A549 (cell line): Measurements from ENCODE around the gene GABBR2. TPM values are rescaled to one million over a fixed set of nuclear protein-coding genes. Genes with fewer than 3 reads are reported as not detected.

ENCODE experiments used
- ATAC-seq, 2 experiments: fragments of 200-7000 bp in 1 of 2; fragments of >200 bp in 1 of 2; cut with Nextera tagmentation in 1 of 2; cut with Tn5 transposase in 1 of 2; 3 replicates each; pipeline versions ENCODE4 v1.8.0 to v1.9.1; 2018 to 2020; ENCODE audit warnings: mild to moderate bottlenecking in 1 of 2, moderate library complexity in 1 of 2
- CTCF ChIA-PET: fragments of 300-600 bp; sonication (Branson Sonifier 250); formaldehyde crosslinking; extraction: SDS; loops from one replicate; lab custom pipeline; 2021; ENCODE audit warnings: antibody characterized with exemption, inconsistent platforms; lab: Yijun Ruan, JAX
- POLR2A ChIA-PET: fragments of 350-600 bp; formaldehyde crosslinking; extraction: SDS; loops from one replicate; lab custom pipeline; 2021; ENCODE audit warnings: antibody characterized with exemption, inconsistent platforms; lab: Yijun Ruan, JAX
- DNase-seq, 2 experiments: peaks; one replicate each; pipeline versions ENCODE4 v3.0.0 to v3.0.0-alpha.2; 2011 to 2016; ENCODE audit warnings: low read depth in 1 of 2, low spot score in 1 of 2
- FAIRE-seq: peaks from 2 replicates; lab custom pipeline; 2011; peaks lifted over from hg19 to GRCh38; lab: Jason Lieb, UNC
- H3K27ac ChIP-seq, 2 experiments: fragments of >200 bp; sonication (Bioruptor Twin); formaldehyde crosslinking; 3 replicates each; pipeline ENCODE4 v1.5.1; 2016 to 2017
- H3K4me1 ChIP-seq: fragments of >200 bp; sonication (Bioruptor Twin); formaldehyde crosslinking; 3 replicates; pipeline ENCODE4 v1.6.1; 2016
- H3K4me2 ChIP-seq: fragments of >200 bp; sonication (Bioruptor Twin); formaldehyde crosslinking; 3 replicates; pipeline ENCODE4 v1.6.1; 2016
- H3K4me3 ChIP-seq: fragments of >200 bp; sonication (Bioruptor Twin); formaldehyde crosslinking; 3 replicates; pipeline ENCODE4 v1.5.1; 2016
- H3K9me3 ChIP-seq: fragments of >200 bp; sonication (Bioruptor Twin); formaldehyde crosslinking; 3 replicates; pipeline ENCODE4 v1.6.1; 2016
- CHD4 ChIP-seq: fragments of 200-600 bp; sonication (generic); IDR thresholded peaks from 2 replicates; pipeline ENCODE4 v1.6.1; 2016; ENCODE audit warnings: antibody characterized with exemption, mild to moderate bottlenecking, borderline replicate concordance
- EHF ChIP-seq: fragments of 250-450 bp; sonication (Bioruptor Pico); IDR thresholded peaks from 2 replicates; pipeline ENCODE4 v1.5.0; 2020; ENCODE audit warnings: mild to moderate bottlenecking
- FOXS1 ChIP-seq: fragments of 250-450 bp; sonication (Bioruptor Pico); IDR thresholded peaks from 2 replicates; pipeline ENCODE4 v1.5.0; 2020; ENCODE audit warnings: mild to moderate bottlenecking, moderate library complexity
- HEYL ChIP-seq: fragments of 250-450 bp; sonication (Bioruptor Pico); IDR thresholded peaks from 2 replicates; pipeline ENCODE4 v1.8.0; 2021; ENCODE audit warnings: mild to moderate bottlenecking, moderate library complexity
- HOXA7 ChIP-seq: fragments of 250-450 bp; sonication (Bioruptor Pico); IDR thresholded peaks from 2 replicates; pipeline ENCODE4 v1.5.0; 2020; ENCODE audit warnings: mild to moderate bottlenecking, moderate library complexity
- HOXB13 ChIP-seq: fragments of 250-450 bp; sonication (Bioruptor Pico); IDR thresholded peaks from 2 replicates; pipeline ENCODE4 v1.5.0; 2020; ENCODE audit warnings: low read depth, mild to moderate bottlenecking, moderate library complexity
- MAZ ChIP-seq: fragments of 150-350 bp; IDR thresholded peaks from 2 replicates; pipeline ENCODE4 v1.6.1; 2014; ENCODE audit warnings: antibody characterized with exemption, low read depth, low read length, borderline replicate concordance
- NFE2L2 ChIP-seq: fragments of 150-350 bp; conservative IDR thresholded peaks from 2 replicates; pipeline ENCODE4 v1.6.1; 2014; ENCODE audit warnings: low read length
- NPAS2 ChIP-seq: fragments of 250-450 bp; sonication (Bioruptor Pico); IDR thresholded peaks from 2 replicates; pipeline ENCODE4 v1.8.0; 2022; ENCODE audit warnings: mild to moderate bottlenecking, moderate library complexity, borderline replicate concordance
- RAD21 ChIP-seq, 2 experiments: fragments of >200 bp in 1 of 2; sonication (Bioruptor Twin) in 1 of 2; formaldehyde crosslinking in 1 of 2; IDR thresholded peaks in 1 of 2; conservative IDR thresholded peaks in 1 of 2; 2 replicates in 1 of 2; 3 replicates in 1 of 2; pipeline ENCODE4 v1.6.1; 2012 to 2018; ENCODE audit warnings: inconsistent platforms in 1 of 2
- RNF2 ChIP-seq: fragments of 200-600 bp; sonication (generic); IDR thresholded peaks from 2 replicates; pipeline ENCODE4 v1.6.1; 2016; ENCODE audit warnings: low read depth, mild to moderate bottlenecking, antibody characterized with exemption, moderate library complexity, borderline replicate concordance
- SMC3 ChIP-seq: fragments of >200 bp; sonication (Bioruptor Twin); formaldehyde crosslinking; IDR thresholded peaks from 3 replicates; pipeline ENCODE4 v1.6.1; 2018; ENCODE audit warnings: inconsistent platforms
- SREBF2 ChIP-seq: fragments of 450-650 bp; IDR thresholded peaks from 2 replicates; pipeline ENCODE4 v1.6.1; 2014; ENCODE audit warnings: mild to moderate bottlenecking, moderate library complexity
- TP53 ChIP-seq: fragments of 250-450 bp; sonication (Bioruptor Pico); IDR thresholded peaks from 2 replicates; pipeline ENCODE4 v1.5.0; 2021; ENCODE audit warnings: mild to moderate bottlenecking, moderate library complexity
- ZNF302 ChIP-seq: fragments of 250-450 bp; sonication (Bioruptor Pico); IDR thresholded peaks from 2 replicates; pipeline ENCODE4 v1.9.0; 2021; ENCODE audit warnings: inconsistent platforms, mild to moderate bottlenecking, moderate library complexity
- WGBS: methylation state at CpG from one replicate; pipeline ENCODE4 v1.1.6; 2017; ENCODE audit errors: missing lambda C conversion rate; 5-methylcytosine and 5-hydroxymethylcytosine counted together
- polyA plus RNA-seq, 4 experiments: library from polyadenylated mRNA; depleted of rRNA in 3 of 4; stranded (reverse); fragments of >200 nt; fragmentation: RNase III in 1 of 4; extraction: RNeasy Plus Mini Kit Qiagen cat#74134 plus additional on column Dnase treatment in 1 of 4; gene quantifications; 2 replicates in 3 of 4; 3 replicates in 1 of 4; pipeline ENCODE4 v1.2.3, GENCODE V29; 2011 to 2017
- TF ChIP-seq, protein P1 (sequence below): fragments of 450-650 bp; IDR thresholded peaks from 2 replicates; pipeline ENCODE4 v1.6.1; 2014; ENCODE audit warnings: antibody characterized with exemption
- TF ChIP-seq, protein P2 (sequence below): fragments of >200 bp; sonication (Bioruptor Twin); formaldehyde crosslinking; IDR thresholded peaks from 3 replicates; pipeline ENCODE4 v1.6.1; 2016
- TF ChIP-seq, protein P3 (sequence below): IDR thresholded peaks from 2 replicates; pipeline ENCODE4 v1.6.1; 2012; ENCODE audit warnings: low read depth, borderline replicate concordance

The GABBR2 gene
- polyA plus RNA-seq, 2 of the 4 experiments (the other 2 are of a cell fraction), result 0.08 to 0.57 TPM

DNA sequence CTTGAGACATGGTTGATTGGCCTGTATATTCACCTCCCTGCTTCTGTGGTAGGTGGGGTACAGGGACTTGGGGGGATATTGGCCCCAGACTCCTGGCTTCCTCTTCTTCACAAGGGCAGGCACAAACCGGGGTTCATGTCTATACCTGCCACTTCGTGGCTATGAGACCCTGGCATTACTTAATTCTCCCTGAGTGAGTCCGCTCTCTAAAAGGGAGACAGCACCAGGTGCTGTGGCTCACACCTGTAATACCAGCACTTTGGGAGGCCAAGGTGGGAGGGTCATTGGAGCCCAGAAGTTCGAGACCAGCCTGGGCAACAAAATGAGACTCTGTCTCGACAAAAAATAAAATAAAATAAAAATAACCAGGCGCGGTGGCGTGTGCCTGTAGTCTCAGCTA is 178.5 kb downstream of the GABBR2 start:
- no peak for DNase-seq
- Histone ChIP-seq H3K4me1 (no peaks in the 10 kb centered on the region), H3K4me3 (no peak overlapping the region), H3K9me3 (no peaks in the 10 kb centered on the region; the same call in 2 of the 3 replicates), H3K27ac (no peak overlapping the region), H3K4me2 (no peak overlapping the region)
- FAIRE-seq, result no peak
- CTCF ChIA-PET, result no interaction called here
- no peak for ATAC-seq
- WGBS, result 47% methylated on average over 8 of the region's 8 CpGs
- TF ChIP-seq RNF2 (no peak), TP53 (CRISPR knock-in tag) (no peak), NFE2L2 (no peak), SMC3 (no peak), SREBF2 (no peak), HOXB13 (CRISPR knock-in tag) (no peak), ZNF302 (CRISPR knock-in tag) (no peak), RAD21 (conservative IDR thresholded peaks at IDR 0.05 in 1 of 2, IDR thresholded peaks at IDR 0.05 in 1 of 2) (no peak), MAZ (no peak), FOXS1 (CRISPR knock-in tag) (no peak), NPAS2 (CRISPR knock-in tag) (no peak), HOXA7 (CRISPR knock-in tag) (no peak)
- TF ChIP-seq, protein P1, sequence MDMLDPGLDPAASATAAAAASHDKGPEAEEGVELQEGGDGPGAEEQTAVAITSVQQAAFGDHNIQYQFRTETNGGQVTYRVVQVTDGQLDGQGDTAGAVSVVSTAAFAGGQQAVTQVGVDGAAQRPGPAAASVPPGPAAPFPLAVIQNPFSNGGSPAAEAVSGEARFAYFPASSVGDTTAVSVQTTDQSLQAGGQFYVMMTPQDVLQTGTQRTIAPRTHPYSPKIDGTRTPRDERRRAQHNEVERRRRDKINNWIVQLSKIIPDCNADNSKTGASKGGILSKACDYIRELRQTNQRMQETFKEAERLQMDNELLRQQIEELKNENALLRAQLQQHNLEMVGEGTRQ, result no peak
- POLR2A ChIA-PET, result interaction anchor here (0.6 kb wide), 1 partner anchor 559 kb away, joined by 3 read pairs; no protein-coding TSS in a partner anchor

GRCh38 chr9:98529841-98530240 is 178.9 kb downstream of the GABBR2 start:
- POLR2A ChIA-PET, result no interaction called here
- no peak overlapping the region for H3K4me2 ChIP-seq
- ATAC-seq (no peak), FAIRE-seq (no peak)
- 39% methylated on average over 7 of the region's 7 CpGs for WGBS
- H3K4me1 ChIP-seq, result no peaks in the 10 kb centered on the region
- H3K4me3 ChIP-seq, result no peak overlapping the region
- H3K27ac ChIP-seq, result no peak overlapping the region
- CTCF ChIA-PET, result no interaction called here
- H3K9me3 ChIP-seq, result no peaks in the 10 kb centered on the region; the same call in 2 of the 3 replicates
- TF ChIP-seq, protein P2, sequence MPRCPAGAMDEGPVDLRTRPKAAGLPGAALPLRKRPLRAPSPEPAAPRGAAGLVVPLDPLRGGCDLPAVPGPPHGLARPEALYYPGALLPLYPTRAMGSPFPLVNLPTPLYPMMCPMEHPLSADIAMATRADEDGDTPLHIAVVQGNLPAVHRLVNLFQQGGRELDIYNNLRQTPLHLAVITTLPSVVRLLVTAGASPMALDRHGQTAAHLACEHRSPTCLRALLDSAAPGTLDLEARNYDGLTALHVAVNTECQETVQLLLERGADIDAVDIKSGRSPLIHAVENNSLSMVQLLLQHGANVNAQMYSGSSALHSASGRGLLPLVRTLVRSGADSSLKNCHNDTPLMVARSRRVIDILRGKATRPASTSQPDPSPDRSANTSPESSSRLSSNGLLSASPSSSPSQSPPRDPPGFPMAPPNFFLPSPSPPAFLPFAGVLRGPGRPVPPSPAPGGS, result no peak
- TF ChIP-seq TP53 (CRISPR knock-in tag), result no peak
- TF ChIP-seq, protein P3, sequence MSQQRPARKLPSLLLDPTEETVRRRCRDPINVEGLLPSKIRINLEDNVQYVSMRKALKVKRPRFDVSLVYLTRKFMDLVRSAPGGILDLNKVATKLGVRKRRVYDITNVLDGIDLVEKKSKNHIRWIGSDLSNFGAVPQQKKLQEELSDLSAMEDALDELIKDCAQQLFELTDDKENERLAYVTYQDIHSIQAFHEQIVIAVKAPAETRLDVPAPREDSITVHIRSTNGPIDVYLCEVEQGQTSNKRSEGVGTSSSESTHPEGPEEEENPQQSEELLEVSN, result no peak
- TF ChIP-seq NPAS2 (CRISPR knock-in tag), result no peak
- TF ChIP-seq CHD4, result no peak
- no peak for TF ChIP-seq HEYL
- TF ChIP-seq SMC3, result no peak
- TF ChIP-seq, all 56 proteins: peak for 0
- no peak for DNase-seq

DNA sequence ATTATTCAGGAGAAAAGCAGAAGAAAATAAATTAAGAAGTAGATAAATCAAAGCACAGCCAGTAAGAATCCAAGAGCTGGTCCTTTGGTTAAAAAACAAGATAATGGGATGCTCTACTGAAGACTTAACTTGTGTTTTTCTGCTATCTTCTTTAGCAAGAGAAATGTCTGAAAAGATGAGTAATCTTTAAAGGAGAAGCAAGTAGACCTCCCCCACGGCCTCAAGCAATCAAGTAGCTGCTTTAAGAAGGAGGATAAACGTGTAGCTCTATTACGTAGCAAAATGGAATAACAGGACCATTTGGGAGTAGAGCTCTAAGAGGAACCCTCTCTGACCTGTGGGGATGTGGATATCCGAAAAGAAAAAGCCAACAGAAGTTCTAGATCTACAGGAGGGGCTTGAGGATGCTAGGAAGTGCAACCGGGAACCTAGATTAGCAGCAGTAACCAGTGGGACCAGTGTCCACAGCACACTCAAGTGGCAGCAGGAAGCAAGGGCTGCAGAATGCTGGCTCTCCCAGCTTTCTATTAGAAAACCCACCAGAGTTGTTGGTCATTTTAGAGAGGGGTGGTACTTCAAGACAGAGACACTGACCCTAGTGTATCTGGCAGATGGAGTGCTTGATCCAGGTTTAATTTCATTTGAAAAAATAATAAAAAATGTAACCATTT is 185.4 kb downstream of the GABBR2 start:
- no peak overlapping the region for H3K4me3 ChIP-seq
- no peaks in the 10 kb centered on the region; the same call in 2 of the 3 replicates for H3K9me3 ChIP-seq
- 18% methylated on average over 5 of the region's 5 CpGs for WGBS
- no peak overlapping the region for H3K27ac ChIP-seq
- ChIA-PET CTCF (interaction anchor here (0.8 to 2.0 kb wide), 11 partner anchors 12 to 225 kb away, joined by 3 to 6 read pairs (median 3); no protein-coding TSS in a partner anchor), POLR2A (no interaction called here)
- no peak overlapping the region for H3K4me2 ChIP-seq
- ATAC-seq (peak; percentile 47 to 59; a peak in 2 of 6 replicates), DNase-seq (peak in 1 of 2 experiments; percentile 31), FAIRE-seq (no peak)
- TF ChIP-seq TP53 (CRISPR knock-in tag) (no peak), EHF (CRISPR knock-in tag) (no peak), SMC3 (0 out of 3 replicates have a peak, but pooled peaks have one; percentile 21)
- H3K4me1 ChIP-seq, result no peaks in the 10 kb centered on the region
